Measurements from ENCODE around the gene NR4A3. TPM values are rescaled to one million over a fixed set of nuclear protein-coding genes. Genes with fewer than 3 reads are reported as not detected.

NR4A3 gene
- polyA plus RNA-seq, 12 donors: 0.52 to 2.8 (median 0.88) TPM; not detected in 1

GRCh38 chr9:99813739-99814138 is 7.9 kb upstream of the NR4A3 start:
- DNase-seq: no peak

GRCh38 chr9:99814359-99814758 is 7.3 kb upstream of the NR4A3 start:
- DNase-seq: no peak

GRCh38 chr9:99816392-99816791 is 5.3 kb upstream of the NR4A3 start:
- DNase-seq: no peak

- DNase-seq: no peak
These were observed 3.2 kb upstream of the NR4A3 start for GRCh38 chr9:99818500-99818899.

- DNase-seq: peak; percentile 78
These were observed 2.4 kb upstream of the NR4A3 start for GRCh38 chr9:99819123-99819855.

GRCh38 chr9:99819856-99820684 is 1.6 kb upstream of the NR4A3 start:
- DNase-seq: peak; percentile 92

- DNase-seq: peak; percentile 72
These were observed 845 bp upstream of the NR4A3 start for GRCh38 chr9:99820685-99821395.

- peak; percentile 37 for DNase-seq
These were observed 572 bp downstream of the NR4A3 start for GRCh38 chr9:99822109-99822805.

GRCh38 chr9:99822806-99823591 is 1.3 kb downstream of the NR4A3 start:
- peak; percentile 40 for DNase-seq

GRCh38 chr9:99823681-99824377 is 2.1 kb downstream of the NR4A3 start:
- no peak for DNase-seq

GRCh38 chr9:99824378-99825171 is 2.9 kb downstream of the NR4A3 start:
- no peak for DNase-seq

GRCh38 chr9:99825172-99826046 is 3.7 kb downstream of the NR4A3 start:
- no peak for DNase-seq

- no peak for DNase-seq
These were observed 4.9 kb downstream of the NR4A3 start for GRCh38 chr9:99826579-99826978.

- no peak for DNase-seq
These were observed 5.6 kb downstream of the NR4A3 start for GRCh38 chr9:99827244-99827643.

GRCh38 chr9:99828054-99828416 is 6.3 kb downstream of the NR4A3 start:
- DNase-seq: no peak

- no peak for DNase-seq
These were observed 6.9 kb downstream of the NR4A3 start for GRCh38 chr9:99828417-99829176.

GRCh38 chr9:99831857-99832557 is 10.3 kb downstream of the NR4A3 start:
- DNase-seq: no peak
